GM23248 (cell line): Measurements from ENCODE around the gene ALDH3B2.

Experiments used
- EZH2 ChIP-seq: fragments of 200-600 bp; sonication (generic); IDR thresholded peaks from 2 replicates; pipeline ENCODE4 v1.6.1; 2018; ENCODE audit warnings: antibody characterized with exemption, mild to moderate bottlenecking; ENCODE audit not compliant: insufficient read depth, poor library complexity, severe bottlenecking
- EZH2phosphoT487 ChIP-seq: fragments of 200-600 bp; sonication (generic); IDR thresholded peaks from 2 replicates; pipeline ENCODE4 v1.6.1; 2018; ENCODE audit warnings: antibody characterized with exemption, moderate library complexity, mild to moderate bottlenecking, low read depth; ENCODE audit not compliant: insufficient read depth

DNA sequence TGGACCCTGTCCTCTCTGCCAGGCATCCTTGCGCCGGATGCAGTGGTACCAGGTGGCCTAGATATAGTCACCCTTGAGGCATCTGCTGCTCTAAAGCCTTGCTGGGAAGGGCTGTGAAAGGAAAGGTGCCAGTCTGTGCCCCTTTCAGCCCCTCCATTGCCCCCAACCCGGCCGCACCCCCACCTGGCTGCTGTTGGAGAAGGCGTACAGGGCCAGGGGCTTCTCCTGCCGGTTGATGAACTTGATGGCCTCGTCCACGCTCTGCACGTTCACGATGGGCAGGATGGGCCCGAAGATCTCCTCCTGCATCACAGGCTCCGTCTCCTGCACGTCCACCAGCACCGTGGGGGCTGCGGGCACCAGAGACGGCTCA, 10.2 kb downstream of the ALDH3B2 start:
- no peak for TF ChIP-seq EZH2
- no peak for TF ChIP-seq EZH2phosphoT487
